GM12892 (cell line): ENCODE data around the gene PIGS.

Experiments used
- DNase-seq: peaks from one replicate; pipeline ENCODE4 v3.0.0; 2011; ENCODE audit not compliant: insufficient read length
- FAIRE-seq: peaks from 2 replicates; lab custom pipeline; 2011; peaks lifted over from hg19 to GRCh38; lab: Jason Lieb, UNC
- POLR2A ChIP-seq: IDR thresholded peaks from 2 replicates; pipeline ENCODE4 v1.6.1; 2011; ENCODE audit warnings: low read depth, low read length, control low read depth
- POLR2AphosphoS5 ChIP-seq: IDR thresholded peaks from 2 replicates; pipeline ENCODE4 v1.6.1; 2011; ENCODE audit warnings: low read depth, low read length, control low read depth
- TAF1 ChIP-seq: IDR thresholded peaks from 2 replicates; pipeline ENCODE4 v1.6.1; 2011; ENCODE audit warnings: low read depth, mild to moderate bottlenecking, control low read depth, low read length, borderline replicate concordance

PIGS gene

GRCh38 chr17:28599311-28600184 lies 28.2 kb upstream of the PIGS start:
- DNase-seq, result peak; percentile 42
- 0 out of 2 replicates have a peak, but pooled peaks have one; percentile 48 for TF ChIP-seq TAF1
- TF ChIP-seq POLR2AphosphoS5, result no peak
- peak; percentile 56 for FAIRE-seq

- TF ChIP-seq POLR2AphosphoS5 (peak; percentile 91), POLR2A (peak; percentile 87), TAF1 (no peak)
- peak; percentile 93 for DNase-seq
- FAIRE-seq, result peak; percentile 96
Measured at GRCh38 chr17:28598799-28599310, 27.5 kb upstream of the PIGS start, which contains the start of gene SPAG5. Gene SPAG5 (minus strand): TSS chr17:28599025. CDS start chr17:28598946, 79 bp downstream.

GRCh38 chr17:28598389-28598788 lies 27.1 kb upstream of the PIGS start:
- FAIRE-seq (peak; percentile 14), DNase-seq (no peak)
- no peak for TF ChIP-seq POLR2AphosphoS5
- no peak for TF ChIP-seq POLR2A
- TF ChIP-seq TAF1, result no peak

- FAIRE-seq, result peak; percentile 36
Measured at GRCh38 chr17:28597606-28598383, 26.5 kb upstream of the PIGS start.

GRCh38 chr17:28592260-28592659 lies 20.9 kb upstream of the PIGS start:
- FAIRE-seq, result no peak
- TF ChIP-seq TAF1, result no peak
- TF ChIP-seq POLR2AphosphoS5, result no peak
- TF ChIP-seq POLR2A, result no peak
- DNase-seq, result no peak

More at GRCh38 chr17:28597606-28598383, 26.5 kb upstream of the PIGS start:
- TF ChIP-seq POLR2AphosphoS5 (no peak), POLR2A (no peak), TAF1 (no peak)
- no peak for DNase-seq

- TF ChIP-seq POLR2A (no peak), TAF1 (no peak), POLR2AphosphoS5 (no peak)
- no peak for FAIRE-seq
- DNase-seq, result no peak
Measured at GRCh38 chr17:28585851-28586250, 14.5 kb upstream of the PIGS start.

GRCh38 chr17:28584434-28584833 lies 13.1 kb upstream of the PIGS start:
- no peak for FAIRE-seq
- TF ChIP-seq POLR2A (no peak), POLR2AphosphoS5 (no peak), TAF1 (no peak)
- DNase-seq, result no peak

GRCh38 chr17:28582513-28582912 lies 11.2 kb upstream of the PIGS start:
- no peak for FAIRE-seq
- TF ChIP-seq TAF1 (no peak), POLR2A (no peak), POLR2AphosphoS5 (no peak)
- DNase-seq, result no peak

- FAIRE-seq, result no peak
- TF ChIP-seq POLR2A, result no peak
- no peak for TF ChIP-seq TAF1
- TF ChIP-seq POLR2AphosphoS5, result no peak
- no peak for DNase-seq
Measured at GRCh38 chr17:28580959-28581358, 9.6 kb upstream of the PIGS start.

GRCh38 chr17:28579526-28579925 lies 8.2 kb upstream of the PIGS start:
- DNase-seq (no peak), FAIRE-seq (no peak)
- TF ChIP-seq POLR2A, result no peak
- TF ChIP-seq TAF1, result no peak
- TF ChIP-seq POLR2AphosphoS5, result no peak
